ENCODE data around the gene CEACAM3.
"Not testable (repeated sequence)": the region's sequence is repeated elsewhere in the genome, so short reads cannot be mapped to it uniquely, and the experiment has no call there.

CEACAM3 gene

DNA sequence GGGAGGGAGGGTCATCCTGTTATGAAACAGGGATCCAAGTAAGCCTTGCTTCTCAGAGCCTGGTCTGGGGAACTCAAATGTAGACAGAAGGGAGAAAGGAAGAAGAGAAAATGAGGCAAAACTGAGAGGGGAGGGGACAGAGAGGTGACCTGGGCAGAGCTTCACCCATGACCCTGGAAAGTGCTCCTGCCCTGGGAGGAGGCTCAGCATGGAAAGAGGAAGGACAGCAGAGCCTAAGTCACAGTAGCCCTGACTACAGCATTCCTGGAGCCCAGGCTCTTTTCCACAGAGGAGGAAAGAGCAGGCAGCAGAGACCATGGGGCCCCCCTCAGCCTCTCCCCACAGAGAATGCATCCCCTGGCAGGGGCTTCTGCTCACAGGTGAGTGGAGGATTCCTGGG, at the start of gene CEACAM3:
CEACAM3 (plus strand) TSS at position 226 of the 400 bp plus-strand sequence; CDS start at position 317, 91 bp downstream.
- TF ChIP-seq, protein P1, sequence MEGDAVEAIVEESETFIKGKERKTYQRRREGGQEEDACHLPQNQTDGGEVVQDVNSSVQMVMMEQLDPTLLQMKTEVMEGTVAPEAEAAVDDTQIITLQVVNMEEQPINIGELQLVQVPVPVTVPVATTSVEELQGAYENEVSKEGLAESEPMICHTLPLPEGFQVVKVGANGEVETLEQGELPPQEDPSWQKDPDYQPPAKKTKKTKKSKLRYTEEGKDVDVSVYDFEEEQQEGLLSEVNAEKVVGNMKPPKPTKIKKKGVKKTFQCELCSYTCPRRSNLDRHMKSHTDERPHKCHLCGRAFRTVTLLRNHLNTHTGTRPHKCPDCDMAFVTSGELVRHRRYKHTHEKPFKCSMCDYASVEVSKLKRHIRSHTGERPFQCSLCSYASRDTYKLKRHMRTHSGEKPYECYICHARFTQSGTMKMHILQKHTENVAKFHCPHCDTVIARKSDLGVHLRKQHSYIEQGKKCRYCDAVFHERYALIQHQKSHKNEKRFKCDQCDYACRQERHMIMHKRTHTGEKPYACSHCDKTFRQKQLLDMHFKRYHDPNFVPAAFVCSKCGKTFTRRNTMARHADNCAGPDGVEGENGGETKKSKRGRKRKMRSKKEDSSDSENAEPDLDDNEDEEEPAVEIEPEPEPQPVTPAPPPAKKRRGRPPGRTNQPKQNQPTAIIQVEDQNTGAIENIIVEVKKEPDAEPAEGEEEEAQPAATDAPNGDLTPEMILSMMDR (conservative IDR thresholded peaks at IDR 0.05; ENCODE audit: control insufficient read depth, insufficient read depth, low read depth, low read length): no peak
- no peak for DNase-seq (ENCODE audit: low read depth)
- no peak within 1 kb of the TSS for H3K4me3 ChIP-seq (ENCODE audit: control insufficient read depth, low read depth, low read length)

DNA sequence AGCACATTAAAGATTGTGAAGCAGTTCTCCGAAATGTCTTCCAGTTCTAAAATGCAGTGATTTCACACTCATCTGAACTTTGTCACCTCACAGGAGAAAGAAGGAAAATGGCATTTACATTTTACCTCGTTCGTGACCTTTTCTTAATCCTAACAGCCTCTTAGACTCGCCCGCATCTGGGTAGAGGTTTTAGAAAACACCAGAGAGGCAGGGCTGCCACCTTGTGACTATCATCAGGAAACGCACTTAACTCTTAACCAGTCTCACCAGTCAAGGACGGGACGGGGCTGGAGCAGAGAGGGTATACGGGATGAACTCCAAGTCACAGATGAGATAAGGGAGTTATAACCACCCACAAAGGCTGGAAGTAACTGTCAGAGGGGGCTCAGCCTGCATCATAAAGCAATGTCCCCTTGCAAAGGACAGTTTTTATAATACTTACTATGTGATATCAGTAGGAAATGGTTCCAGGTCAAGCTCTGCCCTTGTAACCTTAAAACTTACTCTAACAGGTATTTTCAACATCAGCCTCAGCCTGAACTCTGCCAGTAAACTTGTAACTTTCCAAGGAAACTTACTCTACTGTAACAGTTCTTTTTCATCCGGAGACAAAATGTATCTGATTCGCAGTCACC, 49.7 kb upstream of the CEACAM3 start:
- TF ChIP-seq, protein P1 (conservative IDR thresholded peaks at IDR 0.05; ENCODE audit: control insufficient read depth, insufficient read depth, low read depth, low read length): peak; percentile 51
- no peak overlapping the region for H3K4me3 ChIP-seq (ENCODE audit: control insufficient read depth, low read depth, low read length)
- peak; percentile 57 for DNase-seq (ENCODE audit: low read depth)

DNA sequence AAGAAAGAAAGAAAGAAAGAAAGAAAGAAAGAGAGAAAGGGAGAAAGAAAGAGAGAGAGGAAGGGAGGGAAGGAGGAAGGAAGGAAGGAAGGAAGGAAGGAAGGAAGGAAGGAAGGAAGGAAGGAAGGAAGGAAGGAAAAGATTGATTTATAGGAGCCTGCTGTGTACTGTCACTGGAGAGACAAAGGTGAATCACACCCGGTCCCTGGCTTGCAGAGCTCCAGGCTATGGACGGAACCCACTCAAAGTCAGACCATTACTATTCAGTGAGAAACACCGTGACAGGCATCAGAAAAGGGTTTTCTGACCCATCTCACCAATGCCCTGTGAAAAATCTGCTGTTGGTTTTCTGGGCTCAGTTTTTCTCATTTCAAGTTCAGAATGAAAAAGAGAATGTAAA, 48.4 kb upstream of the CEACAM3 start:
- DNase-seq (ENCODE audit: low read depth): no peak
- no peak overlapping the region for H3K4me3 ChIP-seq (ENCODE audit: control insufficient read depth, low read depth, low read length)
- TF ChIP-seq, protein P1 (conservative IDR thresholded peaks at IDR 0.05; ENCODE audit: control insufficient read depth, insufficient read depth, low read depth, low read length): no peak

DNA sequence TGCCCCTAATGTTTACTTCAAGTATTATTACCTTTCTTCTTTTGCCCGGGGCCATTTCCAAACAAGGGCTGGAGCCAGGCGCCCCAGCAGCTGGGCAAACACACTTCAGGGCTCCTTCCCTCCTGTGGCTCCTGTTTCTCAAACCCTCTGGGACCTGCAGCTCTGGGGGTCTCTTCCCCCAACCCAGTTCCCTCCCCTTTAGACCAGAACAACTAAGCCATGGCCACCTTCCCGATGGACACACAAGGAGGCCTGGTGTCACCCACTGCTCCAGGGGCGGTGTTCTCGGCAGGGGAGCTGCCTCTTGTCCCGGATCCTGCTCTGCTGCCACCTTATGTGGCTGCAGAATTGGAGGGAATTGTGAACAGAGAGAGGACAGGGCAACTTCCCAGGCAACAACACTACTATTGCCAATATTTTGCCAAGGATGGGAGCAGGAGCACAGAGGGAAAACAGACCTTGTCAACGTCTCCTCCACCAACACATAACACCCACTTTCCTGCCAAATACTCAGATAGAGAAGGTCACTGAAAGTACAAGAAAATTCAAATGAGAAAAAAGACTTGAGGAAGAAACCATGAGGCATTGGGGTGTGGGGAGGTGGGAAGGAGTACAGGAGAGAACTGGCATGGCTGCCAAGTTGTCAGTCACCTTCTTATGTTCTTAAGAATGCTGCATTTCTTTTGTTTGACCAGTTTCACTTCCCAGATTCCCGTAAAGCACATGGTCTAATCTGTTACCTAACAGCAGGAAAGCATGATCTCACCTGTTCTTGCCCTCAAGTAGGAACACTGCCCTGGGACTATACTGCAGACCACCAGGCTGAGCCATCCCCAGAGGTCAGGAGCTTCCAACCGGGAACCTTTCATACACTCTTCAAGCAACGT, 45.9 kb upstream of the CEACAM3 start:
- not testable (repeated sequence) for DNase-seq (ENCODE audit: low read depth); H3K4me3 ChIP-seq (ENCODE audit: control insufficient read depth, low read depth, low read length)

DNA sequence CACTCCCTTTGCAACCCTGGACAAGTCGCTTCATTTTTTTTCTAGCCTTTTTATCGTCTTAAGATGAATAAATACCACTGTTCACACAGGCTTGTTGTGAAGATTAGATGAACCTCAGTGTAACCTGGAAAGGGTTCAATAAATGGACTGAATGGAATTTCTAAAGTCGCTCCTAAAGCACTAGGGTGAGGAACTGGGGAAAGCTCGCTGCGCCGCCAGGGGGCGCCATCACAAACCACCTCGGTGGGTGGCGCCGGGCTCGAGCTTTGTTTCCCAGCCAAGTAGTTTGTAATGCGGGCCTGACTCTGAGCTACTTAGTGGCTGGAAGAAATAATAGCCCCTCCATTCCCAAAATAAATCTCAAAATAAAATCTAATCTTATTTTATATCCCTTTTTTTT, 43.2 kb upstream of the CEACAM3 start:
- peak; percentile 34 for DNase-seq (ENCODE audit: low read depth)
- TF ChIP-seq, protein P1 (conservative IDR thresholded peaks at IDR 0.05; ENCODE audit: control insufficient read depth, insufficient read depth, low read depth, low read length): peak; percentile 72
- no peak overlapping the region for H3K4me3 ChIP-seq (ENCODE audit: control insufficient read depth, low read depth, low read length)

DNA sequence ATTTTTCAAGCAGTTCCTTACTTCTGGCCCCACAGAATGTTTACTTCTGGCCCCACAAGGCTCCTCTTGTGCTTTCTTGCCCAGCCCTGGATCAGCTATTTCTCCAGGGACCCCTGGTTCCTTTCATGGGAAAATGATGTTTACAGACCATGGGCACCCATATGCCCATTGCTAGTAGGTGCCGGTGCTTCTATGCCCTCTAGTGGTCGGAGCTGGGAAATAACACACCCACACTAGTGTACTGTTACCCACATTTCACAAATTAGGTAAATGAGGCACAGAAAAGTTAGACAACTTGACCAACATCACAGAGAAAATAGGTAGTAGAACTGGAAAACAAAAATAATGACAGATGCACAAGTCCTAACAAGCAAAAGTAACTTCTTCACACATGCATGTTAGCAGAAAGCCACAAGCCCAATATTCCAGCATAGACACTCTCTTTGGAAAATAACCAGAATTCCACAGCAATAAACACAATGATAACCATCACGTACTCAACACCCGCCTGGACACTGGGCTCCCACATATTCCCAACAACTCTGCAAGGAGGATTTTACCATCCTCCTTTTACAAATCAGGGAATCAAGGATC, 42.4 kb upstream of the CEACAM3 start:
- TF ChIP-seq, protein P1 (conservative IDR thresholded peaks at IDR 0.05; ENCODE audit: control insufficient read depth, insufficient read depth, low read depth, low read length): peak; percentile 77
- no peak overlapping the region for H3K4me3 ChIP-seq (ENCODE audit: control insufficient read depth, low read depth, low read length)
- peak; percentile 31 for DNase-seq (ENCODE audit: low read depth)
